ENCODE measurements around the gene PNO1. TPM values are rescaled to one million over a fixed set of nuclear protein-coding genes. Genes with fewer than 3 reads are reported as not detected.

PNO1 gene
- total and polyA plus RNA-seq, 3 experiments from 2014 or later = 18.1 to 42.0 (median 38.1) TPM

DNA sequence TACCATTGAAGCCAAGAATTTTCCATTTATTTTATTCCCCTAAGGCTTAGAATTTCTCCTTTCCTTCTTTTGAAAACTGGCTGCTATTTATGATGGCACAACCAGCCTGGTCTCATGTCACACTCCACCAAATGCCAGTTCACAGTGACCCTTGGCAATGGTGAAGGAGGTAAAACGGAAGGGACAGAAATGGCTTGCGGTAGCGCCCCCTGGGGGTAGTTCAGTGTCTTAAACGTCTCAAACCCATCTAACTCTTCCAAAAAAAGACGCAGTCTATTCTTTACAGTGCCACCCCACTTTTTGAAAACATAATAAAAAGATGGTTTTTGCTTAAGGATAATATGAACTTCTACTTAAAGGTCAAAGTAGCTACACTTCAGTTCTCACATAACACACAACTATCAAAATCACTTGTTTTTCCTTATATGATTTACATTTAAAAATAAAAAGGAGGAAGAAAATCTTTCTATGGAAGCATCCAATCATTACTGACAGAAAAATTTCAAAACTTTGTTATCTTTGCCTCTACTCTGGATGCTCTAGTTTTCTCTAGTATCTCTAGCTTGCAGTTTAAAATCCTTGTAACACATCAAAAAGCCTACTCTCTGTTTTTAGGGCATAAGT, 28.0 kb downstream of the PNO1 start:
- peaks cover 10% of the 10 kb centered on the region for H3K36me3 ChIP-seq (ENCODE audit: insufficient read depth, low read length)
- H3K27me3 ChIP-seq (ENCODE audit: insufficient read depth, low read length, poor library complexity, severe bottlenecking) = no peaks in the 10 kb centered on the region
- H3K4me3 ChIP-seq (ENCODE audit: low read length) = no peak overlapping the region
- peak; percentile 41 to 61 (median 47) for DNase-seq
- ChIA-PET POLR2A (no interaction called here), CTCF (interaction anchor here (1.1 to 2.4 kb wide), 7 partner anchors 9 to 106 kb away, joined by 3 to 8 read pairs (median 4); no protein-coding TSS in a partner anchor)
- Mint-ChIP-seq H3K4me3 (no peak overlapping the region), H3K4me1 (peaks cover 40 to 76% (median 71%) of the 10 kb centered on the region in 3 donors), H3K36me3 (peaks cover 6 to 57% (median 18%) of the 10 kb centered on the region in 3 donors), H3K9me3 (no peaks in the 10 kb centered on the region), H3K27me3 (no peaks in the 10 kb centered on the region), H3K27ac (peak overlapping the region in 7 of 8 donors; percentile 11 to 80 (median 44))
- no peaks in the 10 kb centered on the region for H3K9me3 ChIP-seq (ENCODE audit: low read length)
- H3K27ac ChIP-seq (ENCODE audit: low read depth, low read length) = no peak overlapping the region
- peaks cover 14% of the 10 kb centered on the region for H3K4me1 ChIP-seq (ENCODE audit: insufficient read depth, low read length)

DNA sequence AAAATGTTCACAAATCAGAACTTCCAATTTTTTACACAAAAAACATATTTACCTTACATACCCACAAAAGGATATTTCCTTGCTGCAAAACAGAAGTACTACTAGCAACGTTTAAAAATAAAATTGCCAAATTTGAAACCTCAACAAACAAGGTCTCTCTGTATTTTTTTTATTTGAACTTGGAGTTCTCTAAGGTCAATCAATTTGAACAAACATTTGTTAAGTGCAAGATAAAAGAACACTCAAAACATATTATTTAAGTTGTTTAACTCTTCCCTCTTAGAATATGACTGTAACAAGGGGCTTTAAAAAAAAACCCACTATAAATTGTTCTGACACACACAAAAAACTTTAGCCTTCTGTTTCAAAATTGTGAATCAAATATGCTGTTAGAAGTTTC, 29.6 kb downstream of the PNO1 start:
- H3K36me3 ChIP-seq (ENCODE audit: insufficient read depth, low read length) = peaks cover 10% of the 10 kb centered on the region
- no peak overlapping the region for H3K4me3 ChIP-seq (ENCODE audit: low read length)
- H3K27ac Mint-ChIP-seq = peak overlapping the region in 4 of 8 donors; percentile 36 to 56 (median 46)
- no peak for DNase-seq
- CTCF ChIA-PET = no interaction called here
- H3K27me3 Mint-ChIP-seq = no peaks in the 10 kb centered on the region
- peaks cover 44 to 78% (median 75%) of the 10 kb centered on the region in 3 donors for H3K4me1 Mint-ChIP-seq
- no peaks in the 10 kb centered on the region for H3K9me3 ChIP-seq (ENCODE audit: low read length)
- H3K27me3 ChIP-seq (ENCODE audit: insufficient read depth, low read length, poor library complexity, severe bottlenecking) = no peaks in the 10 kb centered on the region
- H3K36me3 Mint-ChIP-seq = peaks cover 6 to 43% (median 16%) of the 10 kb centered on the region in 3 donors
- H3K27ac ChIP-seq (ENCODE audit: low read depth, low read length) = no peak overlapping the region
- no peaks in the 10 kb centered on the region for H3K9me3 Mint-ChIP-seq
- POLR2A ChIA-PET = no interaction called here
- H3K4me1 ChIP-seq (ENCODE audit: insufficient read depth, low read length) = peaks cover 15% of the 10 kb centered on the region
- H3K4me3 Mint-ChIP-seq = no peak overlapping the region

DNA sequence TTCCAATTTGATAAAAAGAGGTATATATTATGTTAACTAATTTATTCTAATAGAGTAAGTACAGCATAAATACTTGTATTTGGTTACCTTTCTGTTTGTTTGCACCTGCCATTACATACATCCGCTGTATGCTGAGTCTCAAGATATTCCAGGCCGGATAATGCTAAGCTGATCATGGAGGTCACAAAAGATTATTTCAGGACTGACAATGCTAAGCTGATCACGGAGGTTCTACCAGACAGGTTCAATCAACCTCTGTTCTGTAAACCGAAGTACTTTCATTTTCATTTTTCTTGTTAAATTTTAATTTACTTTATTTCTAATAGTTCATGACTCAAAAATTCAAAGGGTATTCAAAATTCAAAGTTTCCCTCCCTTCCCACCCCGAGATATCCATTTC, 31.1 kb downstream of the PNO1 start:
- H3K36me3 ChIP-seq (ENCODE audit: insufficient read depth, low read length) = peaks cover 10% of the 10 kb centered on the region
- peaks cover 51 to 86% (median 80%) of the 10 kb centered on the region in 3 donors for H3K4me1 Mint-ChIP-seq
- H3K36me3 Mint-ChIP-seq = peaks cover 6 to 30% (median 11%) of the 10 kb centered on the region in 3 donors
- H3K4me1 ChIP-seq (ENCODE audit: insufficient read depth, low read length) = peaks cover 22% of the 10 kb centered on the region
- no peak overlapping the region for H3K27ac ChIP-seq (ENCODE audit: low read depth, low read length)
- no peaks in the 10 kb centered on the region for H3K27me3 Mint-ChIP-seq
- no peaks in the 10 kb centered on the region for H3K9me3 Mint-ChIP-seq
- CTCF ChIA-PET = interaction anchor here (0.9 to 1.7 kb wide), 3 partner anchors 31 to 253 kb away, joined by 3 to 6 read pairs (median 5); partner anchors contain the start of gene PNO1
- no peak for DNase-seq
- peak overlapping the region in 7 of 8 donors; percentile 27 to 84 (median 60) for H3K27ac Mint-ChIP-seq
- H3K4me3 Mint-ChIP-seq = peak overlapping the region in 6 of 7 donors; percentile 2 to 64 (median 44)
- H3K27me3 ChIP-seq (ENCODE audit: insufficient read depth, low read length, poor library complexity, severe bottlenecking) = no peaks in the 10 kb centered on the region
- POLR2A ChIA-PET = interaction anchor here (0.6 kb wide), 1 partner anchor 9 kb away, joined by 4 read pairs; no protein-coding TSS in a partner anchor
- peak overlapping the region; percentile 6 for H3K4me3 ChIP-seq (ENCODE audit: low read length)
- no peaks in the 10 kb centered on the region for H3K9me3 ChIP-seq (ENCODE audit: low read length)

DNA sequence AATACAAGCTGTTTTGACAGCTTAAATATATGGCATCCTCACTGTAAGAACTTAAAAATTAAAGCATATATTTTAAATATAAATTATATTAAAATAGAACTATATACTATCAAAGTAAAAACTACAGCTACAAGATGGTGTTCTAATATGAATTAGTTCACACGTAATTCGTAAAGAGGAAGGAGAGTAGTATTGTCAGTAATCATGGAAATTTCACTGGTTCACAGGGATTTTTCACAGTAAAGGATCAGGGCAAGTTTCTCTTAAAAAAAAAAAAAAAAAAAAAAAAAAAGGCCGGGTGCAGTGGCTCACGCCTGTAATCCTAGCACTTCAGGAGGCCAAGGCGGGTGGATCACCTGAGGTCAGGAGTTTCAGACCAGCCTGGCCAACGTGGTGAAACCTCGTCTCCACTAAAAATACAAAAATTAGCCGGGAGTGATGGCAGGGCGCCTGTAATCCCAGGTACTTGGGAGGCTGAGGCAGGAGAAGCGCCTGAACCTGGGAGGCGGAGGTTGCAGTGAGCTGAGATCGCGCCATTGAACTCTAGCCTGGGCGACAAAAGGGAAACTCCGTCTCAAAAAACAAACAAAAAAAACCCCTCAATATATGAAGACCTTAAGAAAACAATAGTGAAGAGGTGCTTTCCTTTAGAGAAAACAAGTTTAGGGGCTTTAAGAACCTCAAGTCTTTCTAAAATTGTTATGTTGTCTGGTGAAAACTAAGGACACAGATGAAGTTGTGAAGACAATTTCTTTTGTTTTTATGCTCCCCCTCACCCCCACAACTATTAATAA, 32.5 kb downstream of the PNO1 start:
- Mint-ChIP-seq H3K27me3 (no peaks in the 10 kb centered on the region), H3K36me3 (peaks cover 6 to 22% (median 8%) of the 10 kb centered on the region in 3 donors), H3K27ac (peak overlapping the region; percentile 18 to 90 (median 75)), H3K9me3 (no peaks in the 10 kb centered on the region), H3K4me3 (peak overlapping the region in 6 of 7 donors; percentile 5 to 54 (median 28)), H3K4me1 (peaks cover 48 to 87% (median 86%) of the 10 kb centered on the region in 3 donors)
- no peak for DNase-seq
- CTCF ChIA-PET = interaction anchor here (0.7 to 1.7 kb wide), 2 partner anchors 33 to 123 kb away, joined by 3 to 6 read pairs; partner anchors contain the start of gene PNO1
- Histone ChIP-seq H3K4me1 (ENCODE audit: insufficient read depth, low read length) (peaks cover 22% of the 10 kb centered on the region), H3K36me3 (ENCODE audit: insufficient read depth, low read length) (peaks cover 10% of the 10 kb centered on the region), H3K4me3 (ENCODE audit: low read length) (no peak overlapping the region), H3K27ac (ENCODE audit: low read depth, low read length) (no peak overlapping the region), H3K27me3 (ENCODE audit: insufficient read depth, low read length, poor library complexity, severe bottlenecking) (no peaks in the 10 kb centered on the region), H3K9me3 (ENCODE audit: low read length) (no peaks in the 10 kb centered on the region)
- POLR2A ChIA-PET = no interaction called here

DNA sequence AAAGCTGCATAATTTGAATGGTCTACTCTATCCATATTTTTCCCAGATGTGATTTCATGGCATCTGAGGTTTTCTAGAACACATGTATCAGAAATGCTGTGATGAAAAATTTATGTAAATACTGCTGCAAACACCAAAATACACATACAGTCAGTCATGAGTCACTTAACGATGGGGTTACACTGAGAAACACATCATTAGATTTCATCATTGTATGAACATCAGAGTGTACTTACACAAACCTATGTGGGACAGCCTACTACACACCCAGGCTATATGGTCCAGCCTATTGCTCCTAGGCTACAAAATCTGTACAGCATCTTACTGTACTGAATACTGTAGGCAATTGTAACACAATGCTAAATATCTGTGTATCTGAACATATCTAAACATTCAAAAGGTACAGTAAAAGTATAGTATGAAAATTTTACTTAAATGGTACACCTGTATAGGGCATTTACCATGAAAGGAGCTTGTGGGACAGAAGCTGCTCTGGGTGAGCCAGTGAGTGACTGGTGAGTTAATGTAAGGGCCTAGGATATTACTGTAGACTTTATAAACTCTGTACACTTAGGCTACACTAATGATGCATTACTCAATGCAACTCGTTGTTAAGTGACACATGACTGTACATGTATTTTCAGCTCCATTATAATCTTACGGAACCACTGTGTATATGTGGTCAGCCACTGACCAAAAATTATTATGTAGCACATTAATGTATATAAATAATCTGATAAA, 33.5 kb downstream of the PNO1 start:
- Histone ChIP-seq H3K36me3 (ENCODE audit: insufficient read depth, low read length) (peaks cover 5% of the 10 kb centered on the region), H3K4me1 (ENCODE audit: insufficient read depth, low read length) (peaks cover 26% of the 10 kb centered on the region), H3K4me3 (ENCODE audit: low read length) (no peak overlapping the region), H3K9me3 (ENCODE audit: low read length) (no peaks in the 10 kb centered on the region), H3K27ac (ENCODE audit: low read depth, low read length) (no peak overlapping the region), H3K27me3 (ENCODE audit: insufficient read depth, low read length, poor library complexity, severe bottlenecking) (no peaks in the 10 kb centered on the region)
- Mint-ChIP-seq H3K36me3 (peaks cover 3 to 15% (median 8%) of the 10 kb centered on the region in 3 donors), H3K4me1 (peaks cover 52 to 90% (median 89%) of the 10 kb centered on the region in 3 donors), H3K27me3 (no peaks in the 10 kb centered on the region), H3K4me3 (peak overlapping the region in 2 of 7 donors; percentile 20 to 23), H3K27ac (peak overlapping the region; percentile 14 to 90 (median 46)), H3K9me3 (no peaks in the 10 kb centered on the region)
- no peak for DNase-seq
- CTCF ChIA-PET = interaction anchor here (0.9 to 1.4 kb wide), 2 partner anchors 10 to 92 kb away, joined by 3 to 4 read pairs; no protein-coding TSS in a partner anchor
- POLR2A ChIA-PET = no interaction called here

DNA sequence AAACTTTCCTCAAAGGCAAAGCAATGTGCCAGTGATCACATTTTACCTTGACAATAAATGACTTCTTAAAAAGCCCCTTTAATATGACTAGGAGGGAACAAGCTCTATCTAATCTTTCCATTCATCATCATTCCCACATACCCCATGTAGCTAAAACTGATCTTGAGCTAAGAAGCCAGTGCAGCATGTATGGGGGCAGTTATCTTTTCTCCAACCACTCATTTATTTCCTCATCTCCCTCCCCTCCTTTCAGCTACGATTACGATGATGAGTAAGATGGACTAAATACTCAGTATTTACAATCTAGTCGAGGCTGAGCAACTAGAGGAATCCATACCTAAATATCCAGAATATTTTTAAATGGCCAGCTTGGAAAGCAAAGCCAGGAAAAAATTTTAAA, 35.5 kb downstream of the PNO1 start:
- no peaks in the 10 kb centered on the region for H3K27me3 Mint-ChIP-seq
- ChIA-PET POLR2A (no interaction called here), CTCF (interaction anchor here (0.8 kb wide), 1 partner anchor 89 kb away, joined by 5 read pairs; no protein-coding TSS in a partner anchor)
- H3K36me3 Mint-ChIP-seq = peaks cover 0 to 4% (median 2%) of the 10 kb centered on the region in 3 donors
- DNase-seq = no peak
- peaks cover 51 to 80% (median 79%) of the 10 kb centered on the region in 3 donors for H3K4me1 Mint-ChIP-seq
- H3K36me3 ChIP-seq (ENCODE audit: insufficient read depth, low read length) = no peaks in the 10 kb centered on the region
- no peaks in the 10 kb centered on the region for H3K27me3 ChIP-seq (ENCODE audit: insufficient read depth, low read length, poor library complexity, severe bottlenecking)
- no peak overlapping the region for H3K4me3 Mint-ChIP-seq
- peak overlapping the region in 6 of 8 donors; percentile 1 to 83 (median 74) for H3K27ac Mint-ChIP-seq
- no peak overlapping the region for H3K4me3 ChIP-seq (ENCODE audit: low read length)
- no peaks in the 10 kb centered on the region for H3K9me3 ChIP-seq (ENCODE audit: low read length)
- no peak overlapping the region for H3K27ac ChIP-seq (ENCODE audit: low read depth, low read length)
- no peaks in the 10 kb centered on the region for H3K9me3 Mint-ChIP-seq
- peaks cover 26% of the 10 kb centered on the region for H3K4me1 ChIP-seq (ENCODE audit: insufficient read depth, low read length)

DNA sequence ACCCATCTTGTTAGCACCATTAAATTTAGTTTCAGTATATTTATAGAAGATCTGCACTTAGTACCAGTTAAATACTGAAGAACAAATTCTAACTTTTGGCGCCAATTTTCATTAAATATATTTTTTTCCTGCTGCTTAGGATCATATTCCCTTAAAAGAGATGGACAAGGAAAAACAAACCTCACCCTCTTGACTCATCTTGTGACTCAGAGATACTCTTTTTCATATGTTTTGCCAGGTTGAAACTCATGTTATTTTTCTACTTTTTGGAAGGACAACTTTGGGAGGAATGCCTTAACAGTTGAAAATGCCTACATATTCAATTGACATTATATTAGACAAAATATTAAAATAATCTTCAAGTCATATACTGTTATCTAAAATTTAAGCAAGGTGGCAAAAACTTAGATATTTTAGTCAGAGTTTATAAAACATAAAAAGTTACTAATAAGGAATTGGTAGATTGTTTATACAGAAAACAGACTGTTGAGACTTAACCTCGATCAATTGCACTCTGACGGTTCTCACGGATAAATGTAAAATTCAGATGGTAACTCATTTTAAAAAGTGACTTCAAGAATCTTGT, 36.2 kb downstream of the PNO1 start:
- Histone ChIP-seq H3K9me3 (ENCODE audit: low read length) (no peaks in the 10 kb centered on the region), H3K27ac (ENCODE audit: low read depth, low read length) (no peak overlapping the region), H3K36me3 (ENCODE audit: insufficient read depth, low read length) (no peaks in the 10 kb centered on the region), H3K4me3 (ENCODE audit: low read length) (no peak overlapping the region), H3K4me1 (ENCODE audit: insufficient read depth, low read length) (peaks cover 22% of the 10 kb centered on the region), H3K27me3 (ENCODE audit: insufficient read depth, low read length, poor library complexity, severe bottlenecking) (no peaks in the 10 kb centered on the region)
- Mint-ChIP-seq H3K27me3 (no peaks in the 10 kb centered on the region), H3K9me3 (no peaks in the 10 kb centered on the region), H3K4me1 (peaks cover 46 to 77% (median 72%) of the 10 kb centered on the region in 3 donors), H3K4me3 (no peak overlapping the region), H3K36me3 (peaks cover 0 to 4% (median 1%) of the 10 kb centered on the region in 3 donors), H3K27ac (peak overlapping the region in 3 of 8 donors; percentile 1 to 29 (median 29))
- no peak for DNase-seq
- ChIA-PET POLR2A (no interaction called here), CTCF (interaction anchor here (1.0 to 1.5 kb wide), 2 partner anchors 56 to 89 kb away, joined by 3 to 6 read pairs; no protein-coding TSS in a partner anchor)
